LNCAP (cell line): ENCODE data around the gene ARHGAP10.

Source experiments
- TF ChIP-seq, protein P1 (sequence below): fragments of 450-650 bp; IDR thresholded peaks from 2 replicates; pipeline ENCODE4 v1.5.1; 2017; ENCODE audit warnings: mild to moderate bottlenecking

ARHGAP10 gene

GRCh38 chr4:148067301-148067916, 335.5 kb downstream of the ARHGAP10 start:
- TF ChIP-seq, protein P1, sequence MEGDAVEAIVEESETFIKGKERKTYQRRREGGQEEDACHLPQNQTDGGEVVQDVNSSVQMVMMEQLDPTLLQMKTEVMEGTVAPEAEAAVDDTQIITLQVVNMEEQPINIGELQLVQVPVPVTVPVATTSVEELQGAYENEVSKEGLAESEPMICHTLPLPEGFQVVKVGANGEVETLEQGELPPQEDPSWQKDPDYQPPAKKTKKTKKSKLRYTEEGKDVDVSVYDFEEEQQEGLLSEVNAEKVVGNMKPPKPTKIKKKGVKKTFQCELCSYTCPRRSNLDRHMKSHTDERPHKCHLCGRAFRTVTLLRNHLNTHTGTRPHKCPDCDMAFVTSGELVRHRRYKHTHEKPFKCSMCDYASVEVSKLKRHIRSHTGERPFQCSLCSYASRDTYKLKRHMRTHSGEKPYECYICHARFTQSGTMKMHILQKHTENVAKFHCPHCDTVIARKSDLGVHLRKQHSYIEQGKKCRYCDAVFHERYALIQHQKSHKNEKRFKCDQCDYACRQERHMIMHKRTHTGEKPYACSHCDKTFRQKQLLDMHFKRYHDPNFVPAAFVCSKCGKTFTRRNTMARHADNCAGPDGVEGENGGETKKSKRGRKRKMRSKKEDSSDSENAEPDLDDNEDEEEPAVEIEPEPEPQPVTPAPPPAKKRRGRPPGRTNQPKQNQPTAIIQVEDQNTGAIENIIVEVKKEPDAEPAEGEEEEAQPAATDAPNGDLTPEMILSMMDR, result no peak

- TF ChIP-seq, protein P1, result no peak
Measured at GRCh38 chr4:148068065-148068911, 336.4 kb downstream of the ARHGAP10 start.

DNA sequence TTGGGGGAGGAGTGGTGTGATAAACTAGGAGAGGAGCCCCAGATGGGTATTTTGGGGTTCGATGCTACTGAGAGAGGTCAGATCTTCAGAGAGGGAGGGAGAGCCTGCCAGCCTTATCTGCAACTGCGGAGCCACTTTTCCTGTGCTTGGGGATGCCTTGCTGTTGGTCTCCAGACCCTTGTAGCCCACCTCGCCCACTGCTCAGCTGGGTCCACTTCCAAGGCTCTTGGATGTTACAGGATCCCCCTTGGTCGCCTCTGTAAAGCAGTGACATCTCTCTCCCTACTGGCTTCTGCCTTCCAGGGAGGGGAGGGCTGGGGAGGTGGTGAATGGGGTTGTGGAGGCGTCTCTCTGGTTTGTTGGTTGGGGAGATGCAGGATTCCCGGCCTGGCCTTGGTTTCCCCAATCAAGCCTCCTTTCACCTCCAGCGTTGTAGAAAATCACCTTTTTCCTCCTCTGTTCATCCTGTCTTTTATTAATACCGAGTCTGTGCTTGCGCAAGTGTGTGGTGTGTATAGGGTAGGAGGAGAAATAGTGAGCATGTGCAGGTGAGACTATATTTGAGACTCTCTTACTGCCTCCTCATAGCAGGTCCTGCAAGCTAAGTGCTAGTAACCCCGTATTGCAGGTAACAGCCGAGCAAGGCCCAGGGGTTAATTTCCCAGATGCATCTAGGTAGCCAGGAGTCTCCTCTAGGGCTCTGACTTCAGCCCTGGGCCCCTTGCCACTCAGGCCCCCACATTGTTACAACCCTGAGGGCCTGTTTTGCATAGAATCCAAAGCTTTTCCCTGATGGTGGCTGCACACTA, 337.4 kb downstream of the ARHGAP10 start:
- TF ChIP-seq, protein P1, result no peak

DNA sequence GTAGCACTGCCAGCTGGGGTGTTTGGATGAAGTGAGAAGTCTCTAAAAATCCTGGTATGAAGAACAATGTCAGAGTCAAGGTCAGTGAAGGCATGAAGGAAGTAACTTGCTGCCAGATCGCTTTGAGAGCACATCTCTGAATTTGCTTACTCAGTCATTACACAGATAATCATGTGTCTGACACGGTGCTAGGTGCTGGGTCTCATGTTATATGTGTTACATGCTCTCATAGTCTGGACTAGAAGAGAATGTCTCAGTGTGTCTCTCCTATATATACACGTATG, 337.9 kb downstream of the ARHGAP10 start:
- TF ChIP-seq, protein P1, result no peak

- TF ChIP-seq, protein P1, result no peak
Measured at GRCh38 chr4:148071009-148071408, 339.1 kb downstream of the ARHGAP10 start.

DNA sequence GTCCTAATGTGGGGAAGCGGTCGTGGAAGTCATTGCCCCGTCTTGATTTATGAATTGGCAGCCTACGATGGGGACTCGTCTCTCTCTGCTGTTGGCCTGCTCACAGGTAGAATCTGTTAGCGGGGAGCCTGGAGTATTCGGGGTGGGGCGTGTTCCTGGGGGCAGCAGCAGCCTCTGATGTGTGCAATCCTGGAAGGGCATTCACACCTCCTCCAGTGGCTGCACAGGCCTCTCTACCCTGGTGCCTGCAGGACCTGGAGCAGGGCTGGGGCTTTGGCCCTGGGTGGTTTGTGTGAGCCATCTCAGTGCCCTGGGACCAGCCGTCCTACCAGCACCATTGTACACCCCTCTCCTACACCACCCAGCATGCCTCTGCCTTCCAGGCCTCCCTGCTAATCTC, 340.9 kb downstream of the ARHGAP10 start:
- TF ChIP-seq, protein P1, result no peak

- TF ChIP-seq, protein P1, result no peak
Measured at GRCh38 chr4:148073349-148073748, 341.5 kb downstream of the ARHGAP10 start.
